WTC11 (cell line): ENCODE measurements around the gene MN1.

Experiments
- NR1H2 ChIP-seq: sonication (generic); formaldehyde crosslinking; IDR thresholded peaks from 2 replicates; pipeline ENCODE4 v1.9.0; 2021; ENCODE audit warnings: mild to moderate bottlenecking, moderate library complexity, missing genetic modification reagents
- RORB ChIP-seq: fragments of 250-450 bp; sonication (Bioruptor Pico); IDR thresholded peaks from 2 replicates; pipeline ENCODE4 v1.9.0; 2021; ENCODE audit warnings: mild to moderate bottlenecking
- SP1 ChIP-seq: sonication (generic); formaldehyde crosslinking; conservative IDR thresholded peaks from 2 replicates; pipeline ENCODE4 v1.8.1; 2022; ENCODE audit warnings: missing genetic modification reagents
- TF ChIP-seq, protein P1 (sequence below): sonication (generic); formaldehyde crosslinking; IDR thresholded peaks from 2 replicates; pipeline ENCODE4 v1.8.1; 2022; ENCODE audit warnings: low read depth, missing genetic modification reagents, borderline replicate concordance
- TF ChIP-seq, protein P2 (sequence below): sonication (generic); formaldehyde crosslinking; IDR thresholded peaks from 2 replicates; pipeline ENCODE4 v1.8.1; 2022; ENCODE audit warnings: low read depth, mild to moderate bottlenecking, moderate library complexity, missing genetic modification reagents, borderline replicate concordance
- TF ChIP-seq, protein P3 (sequence below): fragments of 200-600 bp; IDR thresholded peaks from 2 replicates; pipeline ENCODE4 v1.8.0; 2022; ENCODE audit warnings: antibody characterized with exemption
- TF ChIP-seq, protein P4 (sequence below): sonication (generic); formaldehyde crosslinking; IDR thresholded peaks from 2 replicates; pipeline ENCODE4 v1.8.0; 2022; ENCODE audit warnings: missing genetic modification reagents
- TF ChIP-seq, protein P5 (sequence below): sonication (generic); formaldehyde crosslinking; IDR thresholded peaks from 2 replicates; pipeline ENCODE4 v1.8.1; 2022; ENCODE audit warnings: missing genetic modification reagents, borderline replicate concordance
- TF ChIP-seq, protein P6 (sequence below): sonication (generic); formaldehyde crosslinking; conservative IDR thresholded peaks from 2 replicates; pipeline ENCODE4 v1.8.1; 2022; ENCODE audit warnings: mild to moderate bottlenecking, missing genetic modification reagents

DNA sequence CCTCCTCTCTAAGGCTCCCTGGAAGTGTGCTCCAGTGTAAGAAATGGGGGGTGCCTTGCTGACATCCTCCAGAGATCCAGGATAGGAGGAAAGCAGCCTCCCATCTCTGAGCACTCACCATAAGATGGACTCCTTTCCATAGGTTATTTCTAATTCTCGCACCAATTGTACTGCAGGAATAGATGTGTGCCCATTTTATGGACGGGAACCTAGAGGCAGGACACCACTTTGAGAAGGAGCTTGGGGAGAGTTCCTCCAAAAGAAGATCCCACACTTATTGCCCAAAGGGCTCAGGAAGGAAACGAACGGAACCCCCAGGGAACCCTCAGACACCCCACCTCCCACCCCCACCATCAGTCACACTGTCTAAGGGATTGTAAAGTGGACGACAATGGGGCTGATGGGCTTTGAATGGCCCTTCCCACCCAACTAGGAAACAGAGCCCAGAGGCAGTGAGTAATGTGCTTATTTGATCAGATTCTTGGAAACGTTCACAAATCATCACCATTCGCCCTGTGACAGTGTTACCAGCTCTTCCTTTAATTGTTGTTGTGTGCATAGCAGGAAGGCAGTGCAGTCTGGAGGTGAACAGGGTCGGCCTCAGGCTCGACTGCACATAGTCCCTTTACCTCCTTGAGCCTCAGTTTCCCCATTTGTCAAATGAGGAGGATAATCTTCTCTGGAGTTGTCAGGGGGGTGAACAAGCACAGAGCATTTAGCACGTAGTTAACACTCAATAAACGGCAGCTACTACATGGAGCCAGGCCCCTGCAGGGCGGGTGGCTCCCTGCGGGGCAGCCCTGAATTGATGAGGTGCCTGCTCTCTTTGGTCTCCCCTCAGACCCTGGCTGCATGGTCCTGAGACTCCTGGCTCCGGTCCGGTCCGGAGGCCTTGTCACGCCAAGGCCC is 8.4 kb upstream of the MN1 start:
- TF ChIP-seq NR1H2 (CRISPR knock-in tag) (no peak), SP1 (no peak), RORB (no peak)
- TF ChIP-seq, protein P1, sequence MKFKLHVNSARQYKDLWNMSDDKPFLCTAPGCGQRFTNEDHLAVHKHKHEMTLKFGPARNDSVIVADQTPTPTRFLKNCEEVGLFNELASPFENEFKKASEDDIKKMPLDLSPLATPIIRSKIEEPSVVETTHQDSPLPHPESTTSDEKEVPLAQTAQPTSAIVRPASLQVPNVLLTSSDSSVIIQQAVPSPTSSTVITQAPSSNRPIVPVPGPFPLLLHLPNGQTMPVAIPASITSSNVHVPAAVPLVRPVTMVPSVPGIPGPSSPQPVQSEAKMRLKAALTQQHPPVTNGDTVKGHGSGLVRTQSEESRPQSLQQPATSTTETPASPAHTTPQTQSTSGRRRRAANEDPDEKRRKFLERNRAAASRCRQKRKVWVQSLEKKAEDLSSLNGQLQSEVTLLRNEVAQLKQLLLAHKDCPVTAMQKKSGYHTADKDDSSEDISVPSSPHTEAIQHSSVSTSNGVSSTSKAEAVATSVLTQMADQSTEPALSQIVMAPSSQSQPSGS (CRISPR knock-in tag) = no peak
- TF ChIP-seq, protein P2, sequence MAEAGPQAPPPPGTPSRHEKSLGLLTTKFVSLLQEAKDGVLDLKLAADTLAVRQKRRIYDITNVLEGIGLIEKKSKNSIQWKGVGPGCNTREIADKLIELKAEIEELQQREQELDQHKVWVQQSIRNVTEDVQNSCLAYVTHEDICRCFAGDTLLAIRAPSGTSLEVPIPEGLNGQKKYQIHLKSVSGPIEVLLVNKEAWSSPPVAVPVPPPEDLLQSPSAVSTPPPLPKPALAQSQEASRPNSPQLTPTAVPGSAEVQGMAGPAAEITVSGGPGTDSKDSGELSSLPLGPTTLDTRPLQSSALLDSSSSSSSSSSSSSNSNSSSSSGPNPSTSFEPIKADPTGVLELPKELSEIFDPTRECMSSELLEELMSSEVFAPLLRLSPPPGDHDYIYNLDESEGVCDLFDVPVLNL = no peak
- TF ChIP-seq, protein P3, sequence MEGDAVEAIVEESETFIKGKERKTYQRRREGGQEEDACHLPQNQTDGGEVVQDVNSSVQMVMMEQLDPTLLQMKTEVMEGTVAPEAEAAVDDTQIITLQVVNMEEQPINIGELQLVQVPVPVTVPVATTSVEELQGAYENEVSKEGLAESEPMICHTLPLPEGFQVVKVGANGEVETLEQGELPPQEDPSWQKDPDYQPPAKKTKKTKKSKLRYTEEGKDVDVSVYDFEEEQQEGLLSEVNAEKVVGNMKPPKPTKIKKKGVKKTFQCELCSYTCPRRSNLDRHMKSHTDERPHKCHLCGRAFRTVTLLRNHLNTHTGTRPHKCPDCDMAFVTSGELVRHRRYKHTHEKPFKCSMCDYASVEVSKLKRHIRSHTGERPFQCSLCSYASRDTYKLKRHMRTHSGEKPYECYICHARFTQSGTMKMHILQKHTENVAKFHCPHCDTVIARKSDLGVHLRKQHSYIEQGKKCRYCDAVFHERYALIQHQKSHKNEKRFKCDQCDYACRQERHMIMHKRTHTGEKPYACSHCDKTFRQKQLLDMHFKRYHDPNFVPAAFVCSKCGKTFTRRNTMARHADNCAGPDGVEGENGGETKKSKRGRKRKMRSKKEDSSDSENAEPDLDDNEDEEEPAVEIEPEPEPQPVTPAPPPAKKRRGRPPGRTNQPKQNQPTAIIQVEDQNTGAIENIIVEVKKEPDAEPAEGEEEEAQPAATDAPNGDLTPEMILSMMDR = no peak
- TF ChIP-seq, protein P4, sequence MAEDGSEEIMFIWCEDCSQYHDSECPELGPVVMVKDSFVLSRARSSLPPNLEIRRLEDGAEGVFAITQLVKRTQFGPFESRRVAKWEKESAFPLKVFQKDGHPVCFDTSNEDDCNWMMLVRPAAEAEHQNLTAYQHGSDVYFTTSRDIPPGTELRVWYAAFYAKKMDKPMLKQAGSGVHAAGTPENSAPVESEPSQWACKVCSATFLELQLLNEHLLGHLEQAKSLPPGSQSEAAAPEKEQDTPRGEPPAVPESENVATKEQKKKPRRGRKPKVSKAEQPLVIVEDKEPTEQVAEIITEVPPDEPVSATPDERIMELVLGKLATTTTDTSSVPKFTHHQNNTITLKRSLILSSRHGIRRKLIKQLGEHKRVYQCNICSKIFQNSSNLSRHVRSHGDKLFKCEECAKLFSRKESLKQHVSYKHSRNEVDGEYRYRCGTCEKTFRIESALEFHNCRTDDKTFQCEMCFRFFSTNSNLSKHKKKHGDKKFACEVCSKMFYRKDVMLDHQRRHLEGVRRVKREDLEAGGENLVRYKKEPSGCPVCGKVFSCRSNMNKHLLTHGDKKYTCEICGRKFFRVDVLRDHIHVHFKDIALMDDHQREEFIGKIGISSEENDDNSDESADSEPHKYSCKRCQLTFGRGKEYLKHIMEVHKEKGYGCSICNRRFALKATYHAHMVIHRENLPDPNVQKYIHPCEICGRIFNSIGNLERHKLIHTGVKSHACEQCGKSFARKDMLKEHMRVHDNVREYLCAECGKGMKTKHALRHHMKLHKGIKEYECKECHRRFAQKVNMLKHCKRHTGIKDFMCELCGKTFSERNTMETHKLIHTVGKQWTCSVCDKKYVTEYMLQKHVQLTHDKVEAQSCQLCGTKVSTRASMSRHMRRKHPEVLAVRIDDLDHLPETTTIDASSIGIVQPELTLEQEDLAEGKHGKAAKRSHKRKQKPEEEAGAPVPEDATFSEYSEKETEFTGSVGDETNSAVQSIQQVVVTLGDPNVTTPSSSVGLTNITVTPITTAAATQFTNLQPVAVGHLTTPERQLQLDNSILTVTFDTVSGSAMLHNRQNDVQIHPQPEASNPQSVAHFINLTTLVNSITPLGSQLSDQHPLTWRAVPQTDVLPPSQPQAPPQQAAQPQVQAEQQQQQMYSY (CRISPR knock-in tag) = peak; percentile 22; the same call in 1 of the 2 replicates
- TF ChIP-seq, protein P5, sequence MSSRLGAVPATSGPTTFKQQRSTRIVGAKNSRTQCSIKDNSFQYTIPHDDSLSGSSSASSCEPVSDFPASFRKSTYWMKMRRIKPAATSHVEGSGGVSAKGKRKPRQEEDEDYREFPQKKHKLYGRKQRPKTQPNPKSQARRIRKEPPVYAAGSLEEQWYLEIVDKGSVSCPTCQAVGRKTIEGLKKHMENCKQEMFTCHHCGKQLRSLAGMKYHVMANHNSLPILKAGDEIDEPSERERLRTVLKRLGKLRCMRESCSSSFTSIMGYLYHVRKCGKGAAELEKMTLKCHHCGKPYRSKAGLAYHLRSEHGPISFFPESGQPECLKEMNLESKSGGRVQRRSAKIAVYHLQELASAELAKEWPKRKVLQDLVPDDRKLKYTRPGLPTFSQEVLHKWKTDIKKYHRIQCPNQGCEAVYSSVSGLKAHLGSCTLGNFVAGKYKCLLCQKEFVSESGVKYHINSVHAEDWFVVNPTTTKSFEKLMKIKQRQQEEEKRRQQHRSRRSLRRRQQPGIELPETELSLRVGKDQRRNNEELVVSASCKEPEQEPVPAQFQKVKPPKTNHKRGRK (CRISPR knock-in tag) = no peak
- TF ChIP-seq, protein P6, sequence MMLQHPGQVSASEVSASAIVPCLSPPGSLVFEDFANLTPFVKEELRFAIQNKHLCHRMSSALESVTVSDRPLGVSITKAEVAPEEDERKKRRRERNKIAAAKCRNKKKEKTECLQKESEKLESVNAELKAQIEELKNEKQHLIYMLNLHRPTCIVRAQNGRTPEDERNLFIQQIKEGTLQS = no peak
